ENCODE results near the gene EHMT1.

- TF ChIP-seq, protein P1, sequence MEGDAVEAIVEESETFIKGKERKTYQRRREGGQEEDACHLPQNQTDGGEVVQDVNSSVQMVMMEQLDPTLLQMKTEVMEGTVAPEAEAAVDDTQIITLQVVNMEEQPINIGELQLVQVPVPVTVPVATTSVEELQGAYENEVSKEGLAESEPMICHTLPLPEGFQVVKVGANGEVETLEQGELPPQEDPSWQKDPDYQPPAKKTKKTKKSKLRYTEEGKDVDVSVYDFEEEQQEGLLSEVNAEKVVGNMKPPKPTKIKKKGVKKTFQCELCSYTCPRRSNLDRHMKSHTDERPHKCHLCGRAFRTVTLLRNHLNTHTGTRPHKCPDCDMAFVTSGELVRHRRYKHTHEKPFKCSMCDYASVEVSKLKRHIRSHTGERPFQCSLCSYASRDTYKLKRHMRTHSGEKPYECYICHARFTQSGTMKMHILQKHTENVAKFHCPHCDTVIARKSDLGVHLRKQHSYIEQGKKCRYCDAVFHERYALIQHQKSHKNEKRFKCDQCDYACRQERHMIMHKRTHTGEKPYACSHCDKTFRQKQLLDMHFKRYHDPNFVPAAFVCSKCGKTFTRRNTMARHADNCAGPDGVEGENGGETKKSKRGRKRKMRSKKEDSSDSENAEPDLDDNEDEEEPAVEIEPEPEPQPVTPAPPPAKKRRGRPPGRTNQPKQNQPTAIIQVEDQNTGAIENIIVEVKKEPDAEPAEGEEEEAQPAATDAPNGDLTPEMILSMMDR (IDR thresholded peaks at IDR 0.05) = no peak
- TF ChIP-seq EP300 (IDR thresholded peaks at IDR 0.05) = no peak
Observed at GRCh38 chr9:137631345-137632229, 12.8 kb downstream of the EHMT1 start.
